H9 (cell line): ENCODE data around the gene RADIL. TPM values are rescaled to one million over a fixed set of nuclear protein-coding genes. Genes with fewer than 3 reads are reported as not detected.
A peak's percentile ranks its signal among the peaks of the same experiment; 100 is the strongest.

Experiments
- DNase-seq: peaks from one replicate; pipeline ENCODE4 v3.0.0-alpha.2; 2017
- H2AFZ ChIP-seq: one replicate; pipeline ENCODE4 v1.6.1; 2013; ENCODE audit warnings: mild to moderate bottlenecking, low read length, control low read depth, moderate library complexity
- H2AK5ac ChIP-seq: 2 replicates; pipeline ENCODE4 v1.6.1; 2013; ENCODE audit warnings: low read length, control low read depth, mixed read lengths; ENCODE audit not compliant: insufficient read length
- H2BK120ac ChIP-seq: one replicate; pipeline ENCODE4 v1.6.1; 2013; ENCODE audit warnings: low read depth, mild to moderate bottlenecking, low read length, control low read depth, inconsistent platforms; ENCODE audit not compliant: poor library complexity, severe bottlenecking
- H2BK12ac ChIP-seq: 2 replicates; pipeline ENCODE4 v1.6.1; 2013; ENCODE audit warnings: low read length, control low read depth, mixed read lengths, low read depth; ENCODE audit not compliant: insufficient read length
- H2BK15ac ChIP-seq: 2 replicates; pipeline ENCODE4 v1.6.1; 2013; ENCODE audit warnings: low read depth, low read length, control low read depth
- H2BK20ac ChIP-seq: one replicate; pipeline ENCODE4 v1.6.1; 2013; ENCODE audit warnings: low read depth, mild to moderate bottlenecking, low read length, control low read depth, inconsistent platforms; ENCODE audit not compliant: poor library complexity, severe bottlenecking
- H2BK5ac ChIP-seq: 2 replicates; pipeline ENCODE4 v1.6.1; 2013; ENCODE audit warnings: low read length, control low read depth, mixed read lengths; ENCODE audit not compliant: insufficient read length
- H3K14ac ChIP-seq: 2 replicates; pipeline ENCODE4 v1.6.1; 2013; ENCODE audit warnings: low read length, control low read depth; ENCODE audit not compliant: insufficient read depth
- H3K18ac ChIP-seq: 2 replicates; pipeline ENCODE4 v1.6.1; 2013; ENCODE audit warnings: low read depth, mild to moderate bottlenecking, mixed read lengths, low read length, control low read depth; ENCODE audit not compliant: insufficient read length
- H3K23ac ChIP-seq: 2 replicates; pipeline ENCODE4 v1.6.1; 2013; ENCODE audit warnings: low read length, control low read depth, mixed read lengths, low read depth; ENCODE audit not compliant: insufficient read length
- H3K23me2 ChIP-seq: 2 replicates; pipeline ENCODE4 v1.6.1; 2013; ENCODE audit warnings: low read depth, mild to moderate bottlenecking, mixed read lengths, low read length, control low read depth; ENCODE audit not compliant: insufficient read length, poor library complexity, severe bottlenecking
- H3K27ac ChIP-seq: 2 replicates; pipeline ENCODE4 v1.5.1; 2013; ENCODE audit warnings: low read length, control low read depth, mixed read lengths, low read depth; ENCODE audit not compliant: insufficient read length
- H3K27me3 ChIP-seq: 2 replicates; pipeline ENCODE4 v1.6.1; 2013; ENCODE audit warnings: low read length, control low read depth, inconsistent platforms; ENCODE audit not compliant: insufficient read depth
- H3K4ac ChIP-seq: 2 replicates; pipeline ENCODE4 v1.6.1; 2013; ENCODE audit warnings: low read depth, mild to moderate bottlenecking, control low read depth, inconsistent platforms, low read length, moderate library complexity
- H3K4me1 ChIP-seq: 2 replicates; pipeline ENCODE4 v1.6.1; 2013; ENCODE audit warnings: low read length, control low read depth, inconsistent platforms; ENCODE audit not compliant: insufficient read depth
- H3K4me2 ChIP-seq: 2 replicates; pipeline ENCODE4 v1.6.1; 2013; ENCODE audit warnings: low read length, control low read depth, mixed read lengths; ENCODE audit not compliant: insufficient read length, insufficient read depth
- H3K56ac ChIP-seq: 2 replicates; pipeline ENCODE4 v1.6.1; 2013; ENCODE audit warnings: low read depth, mild to moderate bottlenecking, mixed read lengths, low read length, control low read depth; ENCODE audit not compliant: insufficient read length
- H3K79me1 ChIP-seq: 2 replicates; pipeline ENCODE4 v1.6.1; 2013; ENCODE audit warnings: low read depth, mild to moderate bottlenecking, moderate library complexity, low read length, control low read depth, inconsistent platforms; ENCODE audit not compliant: insufficient read depth, poor library complexity, severe bottlenecking
- H3K79me2 ChIP-seq: 2 replicates; pipeline ENCODE4 v1.6.1; 2013; ENCODE audit warnings: low read length, control low read depth, inconsistent platforms; ENCODE audit not compliant: insufficient read depth
- H3K9ac ChIP-seq: 2 replicates; pipeline ENCODE4 v1.6.1; 2013; ENCODE audit warnings: low read length, control low read depth, mixed read lengths; ENCODE audit not compliant: insufficient read length; ENCODE audit errors: extremely low read depth
- H3K9me3 ChIP-seq: one replicate; pipeline ENCODE4 v1.6.1; 2013; ENCODE audit warnings: low read depth, low read length, inconsistent platforms; ENCODE audit not compliant: control insufficient read depth
- H3T11ph ChIP-seq: one replicate; pipeline ENCODE4 v1.6.1; 2013; ENCODE audit warnings: mild to moderate bottlenecking, low read length, control low read depth, inconsistent platforms
- H4K20me1 ChIP-seq: one replicate; pipeline ENCODE4 v1.6.1; 2013; ENCODE audit not compliant: control insufficient read depth, insufficient read length, insufficient read depth
- H4K5ac ChIP-seq: 2 replicates; pipeline ENCODE4 v1.6.1; 2013; ENCODE audit warnings: low read depth, mild to moderate bottlenecking, mixed read lengths, low read length, control low read depth; ENCODE audit not compliant: insufficient read length
- H4K8ac ChIP-seq: replicated peaks from 2 replicates; pipeline ENCODE4 v1.6.1; 2013; ENCODE audit warnings: low read length, control low read depth, mixed read lengths, low read depth; ENCODE audit not compliant: insufficient read length
- H4K91ac ChIP-seq: 2 replicates; pipeline ENCODE4 v1.6.1; 2013; ENCODE audit warnings: low read depth, mild to moderate bottlenecking, moderate library complexity, mixed read lengths, low read length, control low read depth; ENCODE audit not compliant: insufficient read length
- H3K27ac Mint-ChIP-seq, 3 experiments: 2 replicates in 2 of 3; 3 replicates in 1 of 3; pipeline ENCODE4 v1.8.0; 2020 to 2021; ENCODE audit warnings: mixed read lengths in 3 of 3, mild to moderate bottlenecking in 1 of 3, moderate library complexity in 1 of 3
- H3K27me3 Mint-ChIP-seq: 2 replicates; pipeline ENCODE4 v1.8.0; 2021; ENCODE audit warnings: low read depth, mild to moderate bottlenecking, moderate library complexity, mixed read lengths
- H3K36me3 Mint-ChIP-seq, 3 experiments: 2 replicates in 2 of 3; 3 replicates in 1 of 3; pipeline ENCODE4 v1.8.0; 2020 to 2021; ENCODE audit warnings: low read depth in 3 of 3, mixed read lengths in 3 of 3; ENCODE audit not compliant: insufficient read depth in 1 of 3
- H3K4me1 Mint-ChIP-seq, 2 experiments: 2 replicates each; pipeline ENCODE4 v1.8.0; 2020; ENCODE audit warnings: mixed read lengths in 2 of 2
- H3K4me3 Mint-ChIP-seq, 2 experiments: 2 replicates in 1 of 2; 3 replicates in 1 of 2; pipeline ENCODE4 v1.8.0; 2020 to 2021; ENCODE audit warnings: mild to moderate bottlenecking in 2 of 2, mixed read lengths in 2 of 2, moderate library complexity in 1 of 2
- H3K9me3 Mint-ChIP-seq, 2 experiments: 2 replicates in 1 of 2; 3 replicates in 1 of 2; pipeline ENCODE4 v1.8.0; 2020; ENCODE audit warnings: mild to moderate bottlenecking in 2 of 2, mixed read lengths in 2 of 2, moderate library complexity in 1 of 2
- CTCF ChIP-seq: fragments of 200-600 bp; sonication (generic); conservative IDR thresholded peaks from 3 replicates; pipeline ENCODE4 v1.8.0; 2021; ENCODE audit warnings: antibody characterized with exemption, mild to moderate bottlenecking
- WGBS: extraction: QIAGEN DNeasy Blood & Tissue Kit; methylation state at CpG from one replicate; pipeline ENCODE4 v1.1.7; 2013; ENCODE audit warnings: missing lambda C conversion rate, low lambda C conversion rate, mixed read lengths; ENCODE audit not compliant: insufficient read length; ENCODE audit errors: extremely low coverage; 5-methylcytosine and 5-hydroxymethylcytosine counted together
- total RNA-seq: library from RNA; stranded (reverse); gene quantifications from 2 replicates; pipeline ENCODE4 v1.2.1, GENCODE V29; 2021

RADIL gene
- total RNA-seq, 1 experiment from 2014 or later, result 4.7 TPM

- H3K27me3 Mint-ChIP-seq, result no peaks in the 10 kb centered on the region
- Histone ChIP-seq H3K27ac (no peak overlapping the region), H4K20me1 (no peaks in the 10 kb centered on the region), H2BK120ac (no peak overlapping the region), H3K18ac (no peak overlapping the region), H3K56ac (no peak overlapping the region), H2AFZ (no peak overlapping the region), H3K9me3 (no peaks in the 10 kb centered on the region), H3K23ac (no peak overlapping the region), H2BK20ac (no peak overlapping the region), H3K4me1 (no peaks in the 10 kb centered on the region), H3K79me2 (no peaks in the 10 kb centered on the region), H2BK12ac (no peak overlapping the region), H3K79me1 (no peaks in the 10 kb centered on the region), H3K4ac (no peak overlapping the region), H3K4me2 (no peak overlapping the region), H3K23me2 (peaks cover 5% of the 10 kb centered on the region), H4K5ac (no peak overlapping the region), H4K91ac (no peak overlapping the region), H3T11ph (no peak overlapping the region), H2BK15ac (no peak overlapping the region), H2AK5ac (no peak overlapping the region), H3K14ac (no peak overlapping the region), H2BK5ac (no peak overlapping the region), H3K27me3 (no peaks in the 10 kb centered on the region), H4K8ac (no peak overlapping the region), H3K9ac (no peak overlapping the region)
- H3K36me3 Mint-ChIP-seq, result peaks cover 4 to 21% (median 11%) of the 10 kb centered on the region in 3 experiments; a peak in 6 of 7 replicates
- WGBS, result no CpG with 5 or more reads among the region's 50 CpGs
- DNase-seq, result peak; percentile 91
- H3K9me3 Mint-ChIP-seq, result peaks cover 0 to 3% of the 10 kb centered on the region in 2 experiments; a peak in 2 of 5 replicates
- peak overlapping the region; percentile 34 to 58; a peak in 3 of 5 replicates for H3K4me3 Mint-ChIP-seq
- TF ChIP-seq CTCF, result peak; percentile 94
- peak overlapping the region in 1 of 3 experiments; percentile 83; a peak in 1 of 7 replicates for H3K27ac Mint-ChIP-seq
- peaks cover 6 to 7% of the 10 kb centered on the region in 2 experiments; a peak in 3 of 4 replicates for H3K4me1 Mint-ChIP-seq
These were observed 91.6 kb downstream of the RADIL start for GRCh38 chr7:4791738-4792536.
